SH-SY5Y (cell line): ENCODE measurements around the gene CCDC134.

Experiments used
- GATA2 ChIP-seq: IDR thresholded peaks from 2 replicates; pipeline ENCODE4 v1.6.1; 2011; ENCODE audit warnings: mild to moderate bottlenecking, low read depth, low read length
- GATA3 ChIP-seq: IDR thresholded peaks from 2 replicates; pipeline ENCODE4 v1.6.1; 2011; ENCODE audit warnings: low read depth, mild to moderate bottlenecking, low read length, moderate library complexity

DNA sequence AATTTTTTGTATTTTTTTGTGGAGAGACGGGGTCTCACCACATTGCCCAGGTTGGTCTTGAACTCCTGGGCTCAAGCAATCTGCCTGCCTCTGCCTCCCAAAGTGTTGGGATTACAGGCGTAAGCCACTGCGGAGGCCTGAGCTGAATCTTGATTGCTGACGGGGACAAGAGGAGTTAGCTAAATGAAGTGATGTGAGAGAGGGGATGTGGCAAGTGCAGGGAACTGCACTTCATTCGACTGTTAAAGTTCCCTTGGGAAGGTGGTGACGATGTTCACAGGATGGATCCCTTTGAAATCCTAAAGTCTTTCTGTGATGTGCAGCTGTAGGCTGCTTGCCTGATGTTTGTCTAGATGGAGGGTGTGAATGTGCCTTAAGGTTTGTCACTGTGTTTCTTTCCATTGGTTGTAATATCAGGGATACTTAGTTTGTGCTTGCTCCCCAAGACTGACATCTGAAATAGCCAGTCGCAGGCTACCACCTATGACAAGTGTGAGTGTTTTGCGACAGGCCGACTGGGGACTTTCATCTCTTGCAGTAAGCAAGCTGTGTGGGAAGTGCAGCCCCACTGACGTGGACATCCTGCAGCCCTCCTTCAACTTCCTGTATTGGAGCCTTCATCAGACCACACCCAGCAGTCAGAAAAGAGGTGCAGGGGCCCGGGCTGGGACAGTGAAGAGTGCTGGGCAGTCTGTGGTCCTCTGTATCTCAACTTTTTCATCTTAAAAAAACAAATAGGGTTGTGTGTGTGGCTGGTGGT, 19.6 kb upstream of the CCDC134 start:
- TF ChIP-seq GATA3 (no peak), GATA2 (no peak)
